ENCODE data around the gene CTDP1.

GRCh38 chr18:79683626-79684282, 4.2 kb downstream of the CTDP1 start:
- TF ChIP-seq POLR2A (IDR thresholded peaks at IDR 0.05) = no peak
- TF ChIP-seq CTCF (IDR thresholded peaks at IDR 0.05) = no peak
